Neural cell (in vitro differentiated cells): ENCODE measurements around the gene HERPUD1. TPM values are rescaled to one million over a fixed set of nuclear protein-coding genes. Genes with fewer than 3 reads are reported as not detected.

ENCODE experiments used
- H2AFZ ChIP-seq: fragments of 200-600, 300-800 bp; sonication (generic), shearing (Covaris generic); 2 replicates; pipeline ENCODE4 v1.6.0; 2014; ENCODE audit warnings: low read depth, mild to moderate bottlenecking, antibody characterized with exemption, low read length, moderate library complexity
- H3F3A ChIP-seq: fragments of 200-600 bp; shearing (Covaris generic); 2 replicates; pipeline ENCODE4 v1.6.1; 2016; ENCODE audit warnings: mild to moderate bottlenecking, moderate library complexity, mixed read lengths, antibody characterized with exemption, low read length; ENCODE audit not compliant: insufficient read depth, poor library complexity, severe bottlenecking
- H3K27ac ChIP-seq: fragments of 200-600, 300-800 bp; sonication (generic), shearing (Covaris generic); 2 replicates; pipeline ENCODE4 v1.5.1; 2014; ENCODE audit warnings: mild to moderate bottlenecking, low read length, moderate library complexity
- H3K27me3 ChIP-seq: fragments of 300-800, 200-600 bp; sonication (generic), shearing (Covaris generic); 2 replicates; pipeline ENCODE4 v1.6.0; 2014; ENCODE audit warnings: mild to moderate bottlenecking, low read depth, low read length, moderate library complexity; ENCODE audit not compliant: insufficient read depth
- H3K36me3 ChIP-seq: fragments of 300-800, 200-600 bp; sonication (generic), shearing (Covaris generic); 2 replicates; pipeline ENCODE4 v1.5.1; 2014; ENCODE audit warnings: mild to moderate bottlenecking, antibody characterized with exemption, low read length, moderate library complexity; ENCODE audit not compliant: insufficient read depth
- H3K4me2 ChIP-seq: fragments of 300-800, 200-600 bp; sonication (generic), shearing (Covaris generic); 2 replicates; pipeline ENCODE4 v1.6.0; 2014; ENCODE audit warnings: mild to moderate bottlenecking, low read length
- H3K4me3 ChIP-seq: fragments of 300-800, 200-600 bp; sonication (generic), shearing (Covaris generic); 2 replicates; pipeline ENCODE4 v1.5.1; 2014; ENCODE audit warnings: mild to moderate bottlenecking, low read length, moderate library complexity
- H3K79me2 ChIP-seq: fragments of 200-600 bp; shearing (Covaris generic); replicated peaks from 2 replicates; pipeline ENCODE4 v1.6.0; 2014; ENCODE audit warnings: mild to moderate bottlenecking, low read length, moderate library complexity; ENCODE audit not compliant: insufficient read depth
- H3K9ac ChIP-seq: fragments of 300-800, 200-600 bp; sonication (generic), shearing (Covaris generic); 2 replicates; pipeline ENCODE4 v1.6.1; 2016; ENCODE audit warnings: mild to moderate bottlenecking, low read length, mixed read lengths
- H3K9me2 ChIP-seq: fragments of 200-600 bp; shearing (Covaris generic); 2 replicates; pipeline ENCODE4 v1.6.1; 2016; ENCODE audit warnings: mild to moderate bottlenecking, low read length, mixed read lengths; ENCODE audit not compliant: insufficient read depth
- H3K9me3 ChIP-seq: fragments of 200-600, 300-800 bp; sonication (generic), shearing (Covaris generic); 2 replicates; pipeline ENCODE4 v1.6.1; 2016; ENCODE audit warnings: mild to moderate bottlenecking, mixed run types, low read length, moderate library complexity, mixed read lengths
- H4K20me1 ChIP-seq: fragments of 200-600 bp; shearing (Covaris generic); 2 replicates; pipeline ENCODE4 v1.6.1; 2016; ENCODE audit warnings: mild to moderate bottlenecking, mixed run types; ENCODE audit not compliant: insufficient read depth
- EP300 ChIP-seq: fragments of 450-650 bp; conservative IDR thresholded peaks from 2 replicates; pipeline ENCODE4 v1.6.1; 2014; ENCODE audit warnings: antibody characterized with exemption, mild to moderate bottlenecking, moderate library complexity; ENCODE audit not compliant: poor library complexity, severe bottlenecking
- EZH2 ChIP-seq: fragments of 200-600, 300-800 bp; shearing (Covaris generic), sonication (generic); IDR thresholded peaks from 2 replicates; pipeline ENCODE4 v1.6.1; 2014; ENCODE audit warnings: antibody characterized with exemption, low read length, borderline replicate concordance, mild to moderate bottlenecking; ENCODE audit not compliant: insufficient read depth, poor library complexity, severe bottlenecking
- MXI1 ChIP-seq: fragments of 450-650 bp; conservative IDR thresholded peaks from 2 replicates; pipeline ENCODE4 v1.6.1; 2014; ENCODE audit warnings: antibody characterized with exemption, mild to moderate bottlenecking; ENCODE audit not compliant: poor library complexity, severe bottlenecking
- POLR2AphosphoS5 ChIP-seq: IDR thresholded peaks from 2 replicates; pipeline ENCODE4 v1.6.1; 2012
- RAD21 ChIP-seq: fragments of 450-650 bp; conservative IDR thresholded peaks from 2 replicates; pipeline ENCODE4 v1.6.1; 2014; ENCODE audit warnings: antibody characterized with exemption, mild to moderate bottlenecking, moderate library complexity
- SMC3 ChIP-seq: fragments of 450-650 bp; conservative IDR thresholded peaks from 2 replicates; pipeline ENCODE4 v1.6.1; 2014; ENCODE audit warnings: antibody characterized with exemption, mild to moderate bottlenecking, moderate library complexity; ENCODE audit not compliant: poor library complexity
- TAF1 ChIP-seq: IDR thresholded peaks from 2 replicates; pipeline ENCODE4 v1.6.1; 2012; ENCODE audit warnings: low read depth
- polyA plus RNA-seq: library from polyadenylated mRNA; depleted of rRNA; stranded (reverse); fragments of >200 nt; gene quantifications from 2 replicates; pipeline ENCODE4 v1.2.3, GENCODE V29; 2014
- TF ChIP-seq, protein P1 (sequence below): fragments of 450-650 bp; IDR thresholded peaks from 2 replicates; pipeline ENCODE4 v1.5.1; 2014; ENCODE audit warnings: antibody characterized with exemption, mild to moderate bottlenecking, moderate library complexity; ENCODE audit not compliant: poor library complexity, severe bottlenecking
- TF ChIP-seq, protein P2 (sequence below): IDR thresholded peaks from 2 replicates; pipeline ENCODE4 v1.6.1; 2012; ENCODE audit warnings: borderline replicate concordance

Gene HERPUD1
- polyA plus RNA-seq, 1 donor from 2014 or later: 76.0 TPM

DNA sequence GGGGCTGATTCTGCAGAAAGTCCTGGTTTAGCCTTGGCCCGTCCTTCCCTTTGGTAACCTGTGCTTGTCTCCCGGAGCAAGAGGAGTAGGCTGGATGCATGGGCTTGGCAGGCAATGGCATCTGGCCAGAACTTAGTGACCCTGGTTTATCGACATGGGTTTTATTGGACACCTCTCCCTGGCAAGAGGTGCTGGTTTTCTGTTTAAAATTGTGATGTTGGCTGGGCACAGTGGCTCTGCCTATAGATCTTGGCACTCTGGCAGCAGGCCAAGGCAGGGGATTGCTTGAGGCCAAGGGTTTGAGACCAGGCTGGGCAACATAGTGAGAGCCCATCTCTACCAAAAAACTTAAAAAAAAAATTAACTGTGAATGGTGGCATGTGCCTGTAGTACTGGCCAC lies 35.7 kb upstream of the HERPUD1 start:
- no peaks in the 10 kb centered on the region for H3K27me3 ChIP-seq
- H3K9me2 ChIP-seq: no peaks in the 10 kb centered on the region
- H3K4me3 ChIP-seq: no peak overlapping the region
- H3K36me3 ChIP-seq: no peaks in the 10 kb centered on the region
- H3K4me2 ChIP-seq: no peak overlapping the region
- H3K27ac ChIP-seq: no peak overlapping the region
- no peaks in the 10 kb centered on the region for H4K20me1 ChIP-seq
- H3F3A ChIP-seq: no peaks in the 10 kb centered on the region
- TF ChIP-seq RAD21: no peak
- TF ChIP-seq EZH2: no peak
- no peak for TF ChIP-seq POLR2AphosphoS5
- TF ChIP-seq, protein P1, sequence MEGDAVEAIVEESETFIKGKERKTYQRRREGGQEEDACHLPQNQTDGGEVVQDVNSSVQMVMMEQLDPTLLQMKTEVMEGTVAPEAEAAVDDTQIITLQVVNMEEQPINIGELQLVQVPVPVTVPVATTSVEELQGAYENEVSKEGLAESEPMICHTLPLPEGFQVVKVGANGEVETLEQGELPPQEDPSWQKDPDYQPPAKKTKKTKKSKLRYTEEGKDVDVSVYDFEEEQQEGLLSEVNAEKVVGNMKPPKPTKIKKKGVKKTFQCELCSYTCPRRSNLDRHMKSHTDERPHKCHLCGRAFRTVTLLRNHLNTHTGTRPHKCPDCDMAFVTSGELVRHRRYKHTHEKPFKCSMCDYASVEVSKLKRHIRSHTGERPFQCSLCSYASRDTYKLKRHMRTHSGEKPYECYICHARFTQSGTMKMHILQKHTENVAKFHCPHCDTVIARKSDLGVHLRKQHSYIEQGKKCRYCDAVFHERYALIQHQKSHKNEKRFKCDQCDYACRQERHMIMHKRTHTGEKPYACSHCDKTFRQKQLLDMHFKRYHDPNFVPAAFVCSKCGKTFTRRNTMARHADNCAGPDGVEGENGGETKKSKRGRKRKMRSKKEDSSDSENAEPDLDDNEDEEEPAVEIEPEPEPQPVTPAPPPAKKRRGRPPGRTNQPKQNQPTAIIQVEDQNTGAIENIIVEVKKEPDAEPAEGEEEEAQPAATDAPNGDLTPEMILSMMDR: no peak
- no peak for TF ChIP-seq MXI1
- TF ChIP-seq TAF1: no peak
- no peak for TF ChIP-seq EP300
- TF ChIP-seq, protein P2, sequence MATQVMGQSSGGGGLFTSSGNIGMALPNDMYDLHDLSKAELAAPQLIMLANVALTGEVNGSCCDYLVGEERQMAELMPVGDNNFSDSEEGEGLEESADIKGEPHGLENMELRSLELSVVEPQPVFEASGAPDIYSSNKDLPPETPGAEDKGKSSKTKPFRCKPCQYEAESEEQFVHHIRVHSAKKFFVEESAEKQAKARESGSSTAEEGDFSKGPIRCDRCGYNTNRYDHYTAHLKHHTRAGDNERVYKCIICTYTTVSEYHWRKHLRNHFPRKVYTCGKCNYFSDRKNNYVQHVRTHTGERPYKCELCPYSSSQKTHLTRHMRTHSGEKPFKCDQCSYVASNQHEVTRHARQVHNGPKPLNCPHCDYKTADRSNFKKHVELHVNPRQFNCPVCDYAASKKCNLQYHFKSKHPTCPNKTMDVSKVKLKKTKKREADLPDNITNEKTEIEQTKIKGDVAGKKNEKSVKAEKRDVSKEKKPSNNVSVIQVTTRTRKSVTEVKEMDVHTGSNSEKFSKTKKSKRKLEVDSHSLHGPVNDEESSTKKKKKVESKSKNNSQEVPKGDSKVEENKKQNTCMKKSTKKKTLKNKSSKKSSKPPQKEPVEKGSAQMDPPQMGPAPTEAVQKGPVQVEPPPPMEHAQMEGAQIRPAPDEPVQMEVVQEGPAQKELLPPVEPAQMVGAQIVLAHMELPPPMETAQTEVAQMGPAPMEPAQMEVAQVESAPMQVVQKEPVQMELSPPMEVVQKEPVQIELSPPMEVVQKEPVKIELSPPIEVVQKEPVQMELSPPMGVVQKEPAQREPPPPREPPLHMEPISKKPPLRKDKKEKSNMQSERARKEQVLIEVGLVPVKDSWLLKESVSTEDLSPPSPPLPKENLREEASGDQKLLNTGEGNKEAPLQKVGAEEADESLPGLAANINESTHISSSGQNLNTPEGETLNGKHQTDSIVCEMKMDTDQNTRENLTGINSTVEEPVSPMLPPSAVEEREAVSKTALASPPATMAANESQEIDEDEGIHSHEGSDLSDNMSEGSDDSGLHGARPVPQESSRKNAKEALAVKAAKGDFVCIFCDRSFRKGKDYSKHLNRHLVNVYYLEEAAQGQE: no peak
- TF ChIP-seq SMC3: no peak
- H3K9me3 ChIP-seq: no peaks in the 10 kb centered on the region
- H2AFZ ChIP-seq: no peak overlapping the region
- H3K9ac ChIP-seq: no peak overlapping the region
- no peaks in the 10 kb centered on the region for H3K79me2 ChIP-seq

DNA sequence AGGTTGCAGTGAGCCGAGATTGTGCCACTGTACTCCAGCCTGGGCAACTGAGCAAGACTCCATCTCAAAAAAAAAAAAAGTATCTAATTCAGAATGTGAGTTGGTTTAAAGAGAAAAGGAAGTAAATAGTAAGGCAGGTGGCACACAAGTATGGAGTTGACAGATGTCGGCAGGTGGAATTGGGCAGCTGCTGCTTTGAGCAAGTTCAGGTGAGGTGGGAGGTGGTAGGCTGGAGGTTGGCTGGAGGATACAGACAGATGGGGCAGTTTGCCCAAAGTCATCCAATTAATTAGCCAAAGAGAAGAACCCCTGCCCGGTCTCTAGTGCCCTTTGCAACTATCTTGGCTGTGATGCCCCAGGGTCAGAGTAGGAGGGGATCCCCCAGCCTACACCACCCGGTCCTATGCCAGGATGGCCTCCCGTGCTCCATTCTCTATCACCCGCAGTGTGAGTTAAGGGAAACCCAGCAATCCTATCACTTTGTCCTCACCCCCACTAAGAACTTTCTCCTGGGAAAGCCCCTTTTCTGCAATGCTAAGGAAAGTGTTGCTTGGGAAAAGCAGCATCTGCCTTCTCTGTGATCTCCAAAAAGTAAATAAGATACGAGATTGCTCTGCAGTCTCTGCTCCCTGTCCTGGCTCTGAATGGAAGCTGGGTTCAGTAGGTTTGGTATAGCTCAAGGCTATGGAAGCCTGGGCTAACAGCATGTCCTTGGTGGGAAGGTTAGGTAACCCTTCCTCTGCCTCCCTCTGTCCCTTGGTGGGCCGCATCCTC lies 34.7 kb upstream of the HERPUD1 start:
- no peak for TF ChIP-seq MXI1
- TF ChIP-seq, protein P2: no peak
- TF ChIP-seq SMC3: no peak
- no peak for TF ChIP-seq TAF1
- no peak for TF ChIP-seq EP300
- no peak for TF ChIP-seq RAD21
- no peak for TF ChIP-seq EZH2
- TF ChIP-seq, protein P1: no peak
- no peak for TF ChIP-seq POLR2AphosphoS5
- no peaks in the 10 kb centered on the region for H3K27me3 ChIP-seq
- no peaks in the 10 kb centered on the region for H3K9me3 ChIP-seq
- H2AFZ ChIP-seq: no peak overlapping the region
- no peak overlapping the region for H3K4me2 ChIP-seq
- H3K27ac ChIP-seq: no peak overlapping the region
- no peaks in the 10 kb centered on the region for H3K9me2 ChIP-seq
- no peaks in the 10 kb centered on the region for H3K36me3 ChIP-seq
- H3K9ac ChIP-seq: no peak overlapping the region
- H4K20me1 ChIP-seq: no peaks in the 10 kb centered on the region
- no peaks in the 10 kb centered on the region for H3F3A ChIP-seq
- no peak overlapping the region for H3K4me3 ChIP-seq
- no peaks in the 10 kb centered on the region for H3K79me2 ChIP-seq
